Stomach (tissue), 9 donors: ENCODE results near the gene HINT3. TPM values are rescaled to one million over a fixed set of nuclear protein-coding genes. Genes with fewer than 3 reads are reported as not detected.

Source experiments
- DNase-seq, 2 donors: peaks; one replicate each; pipeline versions ENCODE4 v3.0.0 to v3.0.0-alpha.2; 2013 to 2019
- H3K27ac ChIP-seq, 5 donors: fragments of 200-600 bp in 4 of 5; sonication (generic) in 4 of 5; one replicate each; pipeline ENCODE4 v1.5.1; 2013 to 2019; ENCODE audit warnings: mild to moderate bottlenecking in 1 of 5, moderate library complexity in 1 of 5
- H3K27me3 ChIP-seq, 3 donors: fragments of 200-600 bp; sonication (generic); one replicate each; pipeline ENCODE4 v1.5.1; 2017 to 2019; ENCODE audit warnings: mixed run types in 1 of 3
- H3K36me3 ChIP-seq, 4 donors: fragments of 200-600 bp; sonication (generic); 1 replicate in 3 of 4; 2 replicates in 1 of 4; pipeline ENCODE4 v1.5.1; 2016 to 2019
- H3K4me1 ChIP-seq, 4 donors: fragments of 200-600 bp; sonication (generic); one replicate each; pipeline ENCODE4 v1.5.1; 2016 to 2019
- H3K4me3 ChIP-seq, 4 donors: fragments of 200-600 bp; sonication (generic) in 3 of 4; one replicate each; pipeline ENCODE4 v1.5.1; 2016 to 2019; ENCODE audit warnings: mild to moderate bottlenecking in 1 of 4
- H3K9me3 ChIP-seq, 4 donors: fragments of 200-600 bp; sonication (generic); one replicate each; pipeline ENCODE4 v1.5.1; 2016 to 2019
- EP300 ChIP-seq: sonication (generic); formaldehyde crosslinking; IDR thresholded peaks from one replicate; pipeline ENCODE4 v1.6.1; 2017; ENCODE audit warnings: antibody characterized with exemption
- POLR2A ChIP-seq, 4 donors: fragments of 450-650 bp; IDR thresholded peaks; one replicate each; pipeline ENCODE4 v1.6.1; 2016; ENCODE audit warnings: antibody characterized with exemption in 4 of 4, control low read depth in 2 of 4, mild to moderate bottlenecking in 1 of 4, moderate library complexity in 1 of 4
- POLR2AphosphoS5 ChIP-seq, 3 donors: sonication (generic); formaldehyde crosslinking; IDR thresholded peaks; one replicate each; pipeline ENCODE4 v1.6.1; 2016; ENCODE audit warnings: antibody characterized with exemption in 3 of 3
- WGBS, 5 donors: extraction: QIAGEN DNeasy Blood & Tissue Kit in 3 of 5; methylation state at CpG; one replicate each; pipeline versions ENCODE4 v1.1.5 to v1.1.7; 2013 to 2018; 5-methylcytosine and 5-hydroxymethylcytosine counted together
- intact Hi-C: fragments of 100-400 bp; cut with DNase I; formaldehyde crosslinking; loops from one replicate; pipeline ENCODE4 v1.15.1; 2023; ENCODE audit warnings: low total_unique reads
- polyA plus RNA-seq, 3 donors: library from polyadenylated mRNA; stranded (reverse); fragments of 200-250 nt; gene quantifications; one replicate each; pipeline ENCODE4 v1.2.3, GENCODE V29; 2013
- total RNA-seq, 5 donors: library from RNA; depleted of rRNA; stranded (reverse); fragments of >200 nt; gene quantifications; one replicate each; pipeline versions ENCODE4 v1.1.0 to v1.2.3, GENCODE V29; 2014 to 2016
- TF ChIP-seq, protein P1 (sequence below), 7 experiments: fragments of 450-650 bp in 4 of 7; fragments of 200-600 bp in 3 of 7; sonication (generic) in 3 of 7; IDR thresholded peaks; one replicate each; pipeline ENCODE4 v1.5.1; 2016 to 2019; ENCODE audit warnings: antibody characterized with exemption in 7 of 7, control low read depth in 2 of 7, mild to moderate bottlenecking in 1 of 7
- donor health status: healthy with polysubstance abuse.
- donor health status: Bipolar disorder and iron deficiency.
- donor health status: healthy.

The HINT3 gene
- total and polyA plus RNA-seq, 8 donors = 9.3 to 36.0 (median 21.0) TPM

DNA sequence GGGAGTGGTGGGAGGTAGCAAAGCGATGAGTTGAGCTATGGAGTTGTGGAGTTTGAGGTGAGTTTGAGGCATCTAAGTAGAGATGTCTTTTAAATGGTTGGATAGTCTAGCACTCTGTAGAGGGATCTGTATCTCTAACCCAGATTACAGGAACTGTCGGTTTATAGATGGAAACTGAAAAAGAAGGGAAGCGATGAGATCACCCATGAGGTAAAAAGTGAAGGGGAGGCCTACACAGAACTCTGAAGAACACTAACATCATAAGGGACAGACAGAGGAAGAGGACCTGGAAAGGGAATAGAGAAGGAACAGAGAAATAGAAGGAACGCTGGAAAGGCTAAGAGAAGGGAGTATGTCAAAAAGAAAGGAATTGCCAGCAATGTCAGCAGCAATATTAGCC is 2.5 kb downstream of the HINT3 start:
- no peak for DNase-seq
- H3K27me3 ChIP-seq = no peaks in the 10 kb centered on the region
- TF ChIP-seq EP300 = no peak
- TF ChIP-seq POLR2AphosphoS5 (IDR thresholded peaks at IDR 0.05) = no peak
- TF ChIP-seq, protein P1, sequence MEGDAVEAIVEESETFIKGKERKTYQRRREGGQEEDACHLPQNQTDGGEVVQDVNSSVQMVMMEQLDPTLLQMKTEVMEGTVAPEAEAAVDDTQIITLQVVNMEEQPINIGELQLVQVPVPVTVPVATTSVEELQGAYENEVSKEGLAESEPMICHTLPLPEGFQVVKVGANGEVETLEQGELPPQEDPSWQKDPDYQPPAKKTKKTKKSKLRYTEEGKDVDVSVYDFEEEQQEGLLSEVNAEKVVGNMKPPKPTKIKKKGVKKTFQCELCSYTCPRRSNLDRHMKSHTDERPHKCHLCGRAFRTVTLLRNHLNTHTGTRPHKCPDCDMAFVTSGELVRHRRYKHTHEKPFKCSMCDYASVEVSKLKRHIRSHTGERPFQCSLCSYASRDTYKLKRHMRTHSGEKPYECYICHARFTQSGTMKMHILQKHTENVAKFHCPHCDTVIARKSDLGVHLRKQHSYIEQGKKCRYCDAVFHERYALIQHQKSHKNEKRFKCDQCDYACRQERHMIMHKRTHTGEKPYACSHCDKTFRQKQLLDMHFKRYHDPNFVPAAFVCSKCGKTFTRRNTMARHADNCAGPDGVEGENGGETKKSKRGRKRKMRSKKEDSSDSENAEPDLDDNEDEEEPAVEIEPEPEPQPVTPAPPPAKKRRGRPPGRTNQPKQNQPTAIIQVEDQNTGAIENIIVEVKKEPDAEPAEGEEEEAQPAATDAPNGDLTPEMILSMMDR (IDR thresholded peaks at IDR 0.05) = no peak
- TF ChIP-seq POLR2A (IDR thresholded peaks at IDR 0.05) = no peak
- peak overlapping the region in 4 of 5 donors; percentile 29 to 98 (median 70) for H3K27ac ChIP-seq
- 76 to 93% (median 86%) methylated on average over 4 of the region's 4 CpGs for WGBS, 5 donors
- H3K9me3 ChIP-seq = no peaks in the 10 kb centered on the region
- peaks cover 0 to 6% (median 0%) of the 10 kb centered on the region in 4 donors for H3K36me3 ChIP-seq
- H3K4me3 ChIP-seq = peak overlapping the region in 1 of 4 donors; percentile 92
- intact Hi-C loops = no loop called here
- H3K4me1 ChIP-seq = peaks cover 22 to 50% (median 37%) of the 10 kb centered on the region in 4 donors

DNA sequence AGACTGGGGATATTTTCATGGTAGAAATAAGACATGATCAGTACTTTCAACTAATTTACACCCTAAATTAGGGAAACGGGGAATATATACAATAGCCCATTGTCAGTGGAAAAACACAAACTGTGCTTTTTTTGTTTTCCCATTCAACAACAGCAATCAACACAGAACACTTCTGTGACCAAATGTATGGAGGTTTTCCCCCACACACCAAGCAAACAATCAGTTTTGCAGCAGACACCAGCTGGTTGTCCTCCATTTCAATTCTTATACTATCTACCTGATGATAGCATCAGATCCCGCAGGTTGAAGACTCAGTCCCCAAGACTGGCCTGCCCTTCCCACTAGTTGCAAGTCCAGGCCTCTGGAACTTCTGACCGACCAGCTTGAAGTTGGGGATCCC is 4.5 kb downstream of the HINT3 start:
- intact Hi-C loops = no loop called here
- no peak for DNase-seq
- Histone ChIP-seq H3K4me1 (peaks cover 22 to 45% (median 35%) of the 10 kb centered on the region in 4 donors), H3K27me3 (no peaks in the 10 kb centered on the region), H3K36me3 (peaks cover 0 to 6% (median 0%) of the 10 kb centered on the region in 4 donors), H3K4me3 (no peak overlapping the region), H3K27ac (no peak overlapping the region), H3K9me3 (no peaks in the 10 kb centered on the region)
- WGBS, 5 donors = 81 to 86% (median 81%) methylated on average over 3 of the region's 3 CpGs
- TF ChIP-seq, protein P1 (IDR thresholded peaks at IDR 0.05) = no peak
- TF ChIP-seq EP300 = no peak
- TF ChIP-seq POLR2AphosphoS5 (IDR thresholded peaks at IDR 0.05) = no peak
- TF ChIP-seq POLR2A (IDR thresholded peaks at IDR 0.05) = no peak

DNA sequence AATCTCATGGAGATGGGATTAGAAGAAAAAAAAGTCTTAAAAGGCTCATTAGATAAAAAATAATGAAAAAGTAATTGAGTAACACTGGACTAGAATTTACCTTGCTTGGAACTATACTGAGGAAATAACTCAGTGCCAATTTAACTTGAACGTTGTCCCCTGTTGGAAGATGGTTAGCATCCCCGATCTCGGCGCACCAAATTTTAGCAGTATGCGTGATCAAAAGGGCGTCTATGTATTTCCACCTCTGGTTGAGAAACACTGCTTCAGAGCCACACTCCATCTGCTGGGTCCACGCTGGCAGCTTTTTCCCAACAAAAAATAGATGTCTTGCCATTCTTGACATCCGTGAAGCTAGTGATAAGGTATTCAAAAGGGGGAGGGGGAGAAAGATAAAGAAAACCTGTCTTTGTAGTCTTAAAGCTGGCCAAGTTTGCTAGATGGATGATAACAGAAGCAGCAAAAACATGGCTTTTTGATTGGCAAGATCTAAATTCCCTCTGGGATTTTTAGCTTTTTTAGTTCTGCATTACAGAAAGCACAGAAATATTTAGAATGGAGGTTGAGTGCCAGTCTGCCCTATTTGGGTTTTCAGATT is 6.4 kb downstream of the HINT3 start:
- TF ChIP-seq EP300 = no peak
- TF ChIP-seq POLR2AphosphoS5 (IDR thresholded peaks at IDR 0.05) = no peak
- TF ChIP-seq POLR2A (IDR thresholded peaks at IDR 0.05) = no peak
- H3K36me3 ChIP-seq = peaks cover 0 to 18% (median 10%) of the 10 kb centered on the region in 4 donors
- no peak overlapping the region for H3K4me3 ChIP-seq
- H3K4me1 ChIP-seq = peaks cover 17 to 36% (median 28%) of the 10 kb centered on the region in 4 donors
- H3K27me3 ChIP-seq = no peaks in the 10 kb centered on the region
- intact Hi-C loops = no loop called here
- 73 to 88% (median 79%) methylated on average over 8 of the region's 8 CpGs for WGBS, 5 donors
- no peak for DNase-seq
- no peak overlapping the region for H3K27ac ChIP-seq
- no peaks in the 10 kb centered on the region for H3K9me3 ChIP-seq

- 74 to 87% (median 81%) methylated on average over 2 of the region's 2 CpGs for WGBS, 5 donors
- no peaks in the 10 kb centered on the region for H3K9me3 ChIP-seq
- no peak overlapping the region for H3K4me3 ChIP-seq
- no peaks in the 10 kb centered on the region for H3K27me3 ChIP-seq
- DNase-seq = no peak
- H3K27ac ChIP-seq = no peak overlapping the region
- H3K36me3 ChIP-seq = peaks cover 0 to 24% (median 15%) of the 10 kb centered on the region in 4 donors
- TF ChIP-seq, protein P1 (IDR thresholded peaks at IDR 0.05) = no peak
- TF ChIP-seq EP300 = no peak
- no peak for TF ChIP-seq POLR2A (IDR thresholded peaks at IDR 0.05)
- TF ChIP-seq POLR2AphosphoS5 (IDR thresholded peaks at IDR 0.05) = no peak
- peaks cover 10 to 28% (median 20%) of the 10 kb centered on the region in 4 donors for H3K4me1 ChIP-seq
- intact Hi-C loops = no loop called here
Observed at GRCh38 chr6:125963817-125964216, 7.2 kb downstream of the HINT3 start.

DNA sequence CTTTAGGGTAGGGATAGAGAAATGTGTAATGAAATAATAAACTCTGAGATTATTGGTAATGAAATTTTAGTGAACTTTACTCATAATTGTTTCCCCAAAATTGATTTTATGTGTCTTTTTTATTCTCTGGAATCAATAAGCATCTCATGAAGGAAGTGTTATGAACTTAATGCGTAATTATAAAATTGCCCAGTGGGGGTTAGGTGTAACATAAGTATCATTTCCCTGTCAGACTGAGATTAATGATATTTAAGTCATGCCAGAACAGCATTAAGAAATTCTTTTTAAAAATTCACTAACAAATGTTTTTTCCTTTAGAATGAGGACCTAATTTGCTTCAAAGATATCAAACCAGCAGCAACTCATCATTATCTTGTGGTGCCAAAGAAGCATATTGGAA is 10.0 kb downstream of the HINT3 start:
- H3K9me3 ChIP-seq = no peaks in the 10 kb centered on the region
- H3K36me3 ChIP-seq = peaks cover 0 to 19% (median 15%) of the 10 kb centered on the region in 4 donors
- H3K27ac ChIP-seq = no peak overlapping the region
- no peak for DNase-seq
- H3K27me3 ChIP-seq = no peaks in the 10 kb centered on the region
- H3K4me3 ChIP-seq = no peak overlapping the region
- WGBS, 5 donors = 92 to 97% (median 95%) methylated on average over 1 of the region's 1 CpG
- H3K4me1 ChIP-seq = peaks cover 0 to 13% (median 4%) of the 10 kb centered on the region in 4 donors
- intact Hi-C loops = no loop called here
- TF ChIP-seq POLR2AphosphoS5 (IDR thresholded peaks at IDR 0.05) (no peak), EP300 (no peak), POLR2A (IDR thresholded peaks at IDR 0.05) (no peak)
- TF ChIP-seq, protein P1 (IDR thresholded peaks at IDR 0.05) = no peak
